Measurements from ENCODE around the gene PIRT. TPM values are rescaled to one million over a fixed set of nuclear protein-coding genes. Genes with fewer than 3 reads are reported as not detected.

PIRT gene
- polyA plus RNA-seq, 1 donor from 2014 or later = not detected

DNA sequence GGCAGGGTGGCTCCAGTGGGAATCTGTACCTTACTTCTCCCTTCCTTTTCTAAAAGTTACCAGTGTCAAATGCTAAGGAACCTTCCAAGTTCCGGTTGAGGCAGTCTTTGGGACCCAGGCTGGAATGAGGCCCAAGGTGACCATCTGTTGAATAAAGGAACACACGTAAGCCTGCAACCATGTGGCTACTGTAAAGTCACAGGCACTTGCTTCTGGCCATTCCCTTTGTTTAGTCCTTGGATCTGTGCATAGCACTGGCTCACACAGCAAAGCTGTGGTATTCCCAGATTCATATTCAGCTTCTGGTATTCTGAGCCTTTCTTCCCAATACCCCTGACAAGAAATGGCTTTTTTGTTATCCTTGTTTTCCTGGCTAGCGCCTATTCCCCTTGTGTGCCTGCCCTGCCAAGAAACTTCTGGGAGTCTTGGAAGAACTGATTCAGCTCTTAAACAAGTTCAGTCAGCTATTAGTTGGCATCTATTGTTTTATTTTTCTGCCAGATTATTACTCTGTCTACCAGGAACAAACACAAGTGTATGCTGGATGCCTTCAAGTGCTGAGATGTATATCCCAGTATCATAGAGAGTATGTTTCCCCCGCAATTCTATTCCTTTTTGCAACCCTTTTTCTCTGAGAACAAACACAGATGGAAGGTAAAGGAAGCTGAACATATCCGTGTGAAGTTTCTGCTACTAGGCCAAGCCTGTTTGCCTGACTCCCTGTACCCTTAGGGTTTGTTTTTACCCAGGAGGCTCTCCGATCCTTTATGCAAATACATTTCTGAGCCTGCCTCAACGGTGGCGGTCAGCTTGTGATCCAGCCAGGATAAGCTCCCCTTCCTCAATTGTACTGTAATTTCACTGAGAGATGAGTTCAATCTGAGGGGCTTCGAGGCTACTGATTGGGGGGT lies 47.1 kb downstream of the PIRT start:
- no peak for TF ChIP-seq EZH2 (IDR thresholded peaks at IDR 0.05; ENCODE audit: borderline replicate concordance, insufficient read depth, low read length, poor library complexity, severe bottlenecking)
- TF ChIP-seq TAF1 (IDR thresholded peaks at IDR 0.05; ENCODE audit: low read depth) = no peak
- no peak for TF ChIP-seq RAD21 (conservative IDR thresholded peaks at IDR 0.05)
- TF ChIP-seq EP300 (conservative IDR thresholded peaks at IDR 0.05; ENCODE audit: poor library complexity, severe bottlenecking) = no peak
- TF ChIP-seq CTCF (IDR thresholded peaks at IDR 0.05; ENCODE audit: poor library complexity, severe bottlenecking) = no peak
- TF ChIP-seq POLR2AphosphoS5 (IDR thresholded peaks at IDR 0.05) = no peak
- no peak for TF ChIP-seq MXI1 (conservative IDR thresholded peaks at IDR 0.05; ENCODE audit: poor library complexity, severe bottlenecking)
- no peak for TF ChIP-seq SMC3 (conservative IDR thresholded peaks at IDR 0.05; ENCODE audit: poor library complexity)
- no peak for TF ChIP-seq REST (IDR thresholded peaks at IDR 0.05; ENCODE audit: borderline replicate concordance)
- H3K27ac ChIP-seq (ENCODE audit: low read length) = no peak overlapping the region
- H2AFZ ChIP-seq (ENCODE audit: low read depth, low read length) = no peak overlapping the region

DNA sequence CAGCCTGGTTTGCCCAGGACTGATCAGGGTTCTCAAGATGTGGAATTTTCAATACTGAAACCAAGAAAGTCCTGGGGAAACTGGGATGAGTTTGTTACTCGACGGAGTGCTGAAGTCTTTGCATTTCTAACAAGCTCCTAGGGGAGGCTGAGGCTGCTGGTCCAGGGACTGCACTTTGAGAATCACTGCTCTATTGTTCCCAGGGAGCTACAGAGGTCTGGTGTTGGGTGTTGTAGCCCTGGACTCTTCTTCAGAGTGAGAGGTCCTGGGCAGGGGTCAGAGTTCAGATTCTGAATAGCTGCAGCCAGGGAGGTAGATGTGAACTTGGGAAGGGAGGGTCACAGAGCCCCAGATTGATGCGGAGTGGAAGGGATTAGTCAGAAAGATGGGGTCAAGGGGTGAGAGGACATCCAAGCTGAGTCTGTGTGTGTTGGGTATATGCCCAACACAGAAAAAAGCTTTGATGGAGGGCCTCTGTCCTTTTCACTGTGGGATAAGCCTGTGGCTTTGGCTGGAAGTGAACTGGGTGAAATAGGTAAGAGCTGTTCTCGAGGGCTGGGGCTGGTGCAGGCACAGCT lies 48.1 kb downstream of the PIRT start:
- Histone ChIP-seq H3K9ac (ENCODE audit: low read length) (no peak overlapping the region), H3K27ac (ENCODE audit: low read length) (no peak overlapping the region), H3K4me2 (ENCODE audit: low read length) (no peak overlapping the region), H3K4me3 (ENCODE audit: low read length) (no peak overlapping the region), H4K20me1 (ENCODE audit: insufficient read depth) (no peaks in the 10 kb centered on the region), H3K9me3 (ENCODE audit: low read length) (no peaks in the 10 kb centered on the region), H3F3A (ENCODE audit: insufficient read depth, low read length, poor library complexity, severe bottlenecking) (no peaks in the 10 kb centered on the region), H3K36me3 (ENCODE audit: insufficient read depth, low read length) (no peaks in the 10 kb centered on the region), H3K79me2 (replicated peaks; ENCODE audit: insufficient read depth, low read length) (no peaks in the 10 kb centered on the region), H3K9me2 (ENCODE audit: insufficient read depth, low read length) (no peaks in the 10 kb centered on the region), H2AFZ (ENCODE audit: low read depth, low read length) (no peak overlapping the region), H3K27me3 (ENCODE audit: insufficient read depth, low read depth, low read length) (no peaks in the 10 kb centered on the region)
- no peak for TF ChIP-seq POLR2AphosphoS5 (IDR thresholded peaks at IDR 0.05)
- no peak for TF ChIP-seq RAD21 (conservative IDR thresholded peaks at IDR 0.05)
- no peak for TF ChIP-seq EZH2 (IDR thresholded peaks at IDR 0.05; ENCODE audit: borderline replicate concordance, insufficient read depth, low read length, poor library complexity, severe bottlenecking)
- TF ChIP-seq SMC3 (conservative IDR thresholded peaks at IDR 0.05; ENCODE audit: poor library complexity) = no peak
- no peak for TF ChIP-seq CTCF (IDR thresholded peaks at IDR 0.05; ENCODE audit: poor library complexity, severe bottlenecking)

More for the DNA sequence above, 47.1 kb downstream of the PIRT start:
- no peaks in the 10 kb centered on the region for H3K9me2 ChIP-seq (ENCODE audit: insufficient read depth, low read length)
- no peak overlapping the region for H3K4me3 ChIP-seq (ENCODE audit: low read length)
- H3K9me3 ChIP-seq (ENCODE audit: low read length) = no peaks in the 10 kb centered on the region
- H3K9ac ChIP-seq (ENCODE audit: low read length) = no peak overlapping the region
- H3K79me2 ChIP-seq (replicated peaks; ENCODE audit: insufficient read depth, low read length) = no peaks in the 10 kb centered on the region
- H3K36me3 ChIP-seq (ENCODE audit: insufficient read depth, low read length) = no peaks in the 10 kb centered on the region
- no peaks in the 10 kb centered on the region for H3K27me3 ChIP-seq (ENCODE audit: insufficient read depth, low read depth, low read length)
- no peak overlapping the region for H3K4me2 ChIP-seq (ENCODE audit: low read length)
- H3F3A ChIP-seq (ENCODE audit: insufficient read depth, low read length, poor library complexity, severe bottlenecking) = no peaks in the 10 kb centered on the region
- H4K20me1 ChIP-seq (ENCODE audit: insufficient read depth) = no peaks in the 10 kb centered on the region

All from neural cell (in vitro differentiated cells).